Tibial nerve (tissue), 4 donors: ENCODE results near the gene ARMH4.

Source experiments
- CTCF ChIP-seq, 5 experiments: fragments of 200-600 bp in 3 of 5; fragments of 450-650 bp in 2 of 5; sonication (generic) in 3 of 5; IDR thresholded peaks; one replicate each; pipeline ENCODE4 v1.5.1; 2016 to 2019; ENCODE audit warnings: antibody characterized with exemption in 5 of 5, mild to moderate bottlenecking in 3 of 5, moderate library complexity in 2 of 5
- EP300 ChIP-seq, 2 donors: sonication (generic); formaldehyde crosslinking; IDR thresholded peaks; one replicate each; pipeline ENCODE4 v1.6.1; 2017; ENCODE audit warnings: antibody characterized with exemption in 2 of 2, mild to moderate bottlenecking in 1 of 2
- POLR2A ChIP-seq, 2 donors: fragments of 450-650 bp; IDR thresholded peaks; one replicate each; pipeline ENCODE4 v1.6.1; 2017; ENCODE audit warnings: antibody characterized with exemption in 2 of 2, mild to moderate bottlenecking in 2 of 2, moderate library complexity in 2 of 2

- TF ChIP-seq CTCF (IDR thresholded peaks at IDR 0.05), result no peak
- peak; percentile 39 to 55 for TF ChIP-seq POLR2A (IDR thresholded peaks at IDR 0.05)
- peak in 1 of 2 donors; percentile 84 for TF ChIP-seq EP300 (IDR thresholded peaks at IDR 0.05)
These were observed 47.9 kb upstream of the ARMH4 start, which contains the start of gene ACTR10 for GRCh38 chr14:58199726-58200479.
